SK-N-MC (cell line): ENCODE measurements around the gene GPD1L.

Source experiments
- DNase-seq: peaks from one replicate; pipeline ENCODE4 v3.0.0-alpha.2; 2011; ENCODE audit warnings: low read depth, low spot score
- H3K27ac ChIP-seq: fragments of 200-600 bp; sonication (generic); 2 replicates; pipeline ENCODE4 v1.5.1; 2016; ENCODE audit warnings: mixed run types
- H3K36me3 ChIP-seq: fragments of 200-600 bp; sonication (generic); 2 replicates; pipeline ENCODE4 v1.6.1; 2017; ENCODE audit warnings: antibody characterized with exemption, low read length, mixed read lengths; ENCODE audit not compliant: insufficient read depth
- H3K4me3 ChIP-seq: fragments of 200-600 bp; sonication (generic); 2 replicates; pipeline ENCODE4 v1.5.1; 2016
- H3K9ac ChIP-seq: fragments of 200-600 bp; sonication (generic); 2 replicates; pipeline ENCODE4 v1.8.0; 2017; ENCODE audit warnings: mixed run types, mixed read lengths; ENCODE audit not compliant: insufficient read length
- H3K9me3 ChIP-seq: fragments of 200-600 bp; sonication (generic); 2 replicates; pipeline ENCODE4 v1.6.1; 2017; ENCODE audit warnings: low read depth, mild to moderate bottlenecking, antibody characterized with exemption, low read length, moderate library complexity, mixed read lengths
- EZH2 ChIP-seq: fragments of 200-600 bp; sonication (generic); IDR thresholded peaks from one replicate; pipeline ENCODE4 v1.6.1; 2017; ENCODE audit warnings: antibody characterized with exemption
- FOXP2 ChIP-seq: optimal IDR thresholded peaks from 2 replicates; pipeline ENCODE3; 2011; ENCODE audit warnings: mild to moderate bottlenecking, moderate library complexity; ENCODE audit not compliant: insufficient read depth; ENCODE audit errors: extremely low read length, control extremely low read depth
- POLR2AphosphoS5 ChIP-seq: IDR thresholded peaks from 2 replicates; pipeline ENCODE4 v1.6.1; 2012; ENCODE audit warnings: mild to moderate bottlenecking, low read depth, low read length, borderline replicate concordance

GPD1L gene

GRCh38 chr3:32078864-32079263 lies 27.6 kb upstream of the GPD1L start:
- Histone ChIP-seq H3K9me3 (no peaks in the 10 kb centered on the region), H3K27ac (no peak overlapping the region), H3K36me3 (no peaks in the 10 kb centered on the region), H3K4me3 (no peak overlapping the region), H3K9ac (no peak overlapping the region)
- TF ChIP-seq POLR2AphosphoS5: no peak
- TF ChIP-seq EZH2: no peak
- no peak for TF ChIP-seq FOXP2
- DNase-seq: no peak

- H3K36me3 ChIP-seq: no peaks in the 10 kb centered on the region
- DNase-seq: no peak
- TF ChIP-seq POLR2AphosphoS5 (no peak), FOXP2 (no peak), EZH2 (no peak)
- H3K27ac ChIP-seq: no peak overlapping the region
- H3K4me3 ChIP-seq: no peak overlapping the region
- H3K9ac ChIP-seq: no peak overlapping the region
- H3K9me3 ChIP-seq: no peaks in the 10 kb centered on the region
Observed at GRCh38 chr3:32082721-32083120, 23.7 kb upstream of the GPD1L start.

DNA sequence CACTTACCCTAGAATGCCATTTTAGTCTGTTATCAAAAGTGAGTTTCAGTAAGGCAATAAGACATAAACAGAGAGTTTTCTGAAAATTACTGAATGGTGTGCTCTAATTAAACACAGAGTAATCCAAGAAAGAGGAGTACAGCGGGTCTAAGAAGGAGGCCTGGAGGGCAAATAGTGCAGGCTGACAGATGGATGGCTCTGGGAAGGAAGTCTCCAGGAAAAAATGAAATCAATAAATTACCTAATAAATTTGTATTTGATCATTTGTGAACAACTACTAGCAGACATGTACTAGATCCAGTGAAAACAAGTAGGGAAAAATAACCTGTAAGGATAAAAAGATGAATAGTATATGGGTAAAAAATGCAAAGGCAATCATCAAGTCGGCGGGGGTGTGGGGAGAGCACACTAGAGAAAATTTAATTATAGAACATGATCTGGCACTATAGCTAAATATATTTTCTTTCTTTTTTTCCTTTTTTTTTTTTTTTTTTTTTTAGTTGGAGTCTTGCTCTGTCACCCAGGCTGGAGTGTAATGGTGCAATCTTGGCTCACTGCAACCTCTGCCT lies 22.6 kb upstream of the GPD1L start:
- H3K9ac ChIP-seq: no peak overlapping the region
- H3K4me3 ChIP-seq: no peak overlapping the region
- H3K36me3 ChIP-seq: no peaks in the 10 kb centered on the region
- H3K27ac ChIP-seq: no peak overlapping the region
- DNase-seq: no peak
- no peaks in the 10 kb centered on the region for H3K9me3 ChIP-seq
- no peak for TF ChIP-seq EZH2
- no peak for TF ChIP-seq FOXP2
- no peak for TF ChIP-seq POLR2AphosphoS5

DNA sequence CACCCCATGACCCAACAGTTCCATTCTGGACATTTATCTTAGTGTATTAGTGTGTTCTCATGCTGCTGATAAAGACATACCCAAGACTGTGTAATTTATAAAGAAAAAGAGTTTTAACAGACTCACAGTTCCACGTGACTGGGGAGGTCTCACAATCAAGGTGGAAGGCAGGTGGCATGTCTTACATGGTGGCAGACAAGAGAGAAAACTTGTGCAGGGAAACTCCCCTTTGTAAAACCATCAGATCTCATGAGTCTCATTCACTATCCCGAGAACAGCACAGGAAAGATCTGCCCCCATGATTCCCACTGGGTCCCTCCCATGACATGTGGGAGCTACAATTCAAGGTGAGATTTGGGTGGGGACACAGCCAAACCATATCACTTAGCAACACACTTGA lies 21.6 kb upstream of the GPD1L start:
- Histone ChIP-seq H3K9ac (no peak overlapping the region), H3K36me3 (no peaks in the 10 kb centered on the region), H3K9me3 (no peaks in the 10 kb centered on the region), H3K27ac (no peak overlapping the region), H3K4me3 (no peak overlapping the region)
- TF ChIP-seq EZH2 (no peak), FOXP2 (no peak), POLR2AphosphoS5 (no peak)
- DNase-seq: no peak

- Histone ChIP-seq H3K9ac (no peak overlapping the region), H3K4me3 (no peak overlapping the region), H3K27ac (no peak overlapping the region), H3K36me3 (no peaks in the 10 kb centered on the region), H3K9me3 (no peaks in the 10 kb centered on the region)
- TF ChIP-seq POLR2AphosphoS5: no peak
- no peak for TF ChIP-seq FOXP2
- no peak for TF ChIP-seq EZH2
- DNase-seq: no peak
Observed at GRCh38 chr3:32086464-32086863, 20.0 kb upstream of the GPD1L start.

GRCh38 chr3:32089476-32089875 lies 16.9 kb upstream of the GPD1L start:
- Histone ChIP-seq H3K36me3 (no peaks in the 10 kb centered on the region), H3K27ac (no peak overlapping the region), H3K9me3 (no peaks in the 10 kb centered on the region), H3K9ac (no peak overlapping the region), H3K4me3 (no peak overlapping the region)
- TF ChIP-seq EZH2 (no peak), POLR2AphosphoS5 (no peak), FOXP2 (no peak)
- DNase-seq: no peak

DNA sequence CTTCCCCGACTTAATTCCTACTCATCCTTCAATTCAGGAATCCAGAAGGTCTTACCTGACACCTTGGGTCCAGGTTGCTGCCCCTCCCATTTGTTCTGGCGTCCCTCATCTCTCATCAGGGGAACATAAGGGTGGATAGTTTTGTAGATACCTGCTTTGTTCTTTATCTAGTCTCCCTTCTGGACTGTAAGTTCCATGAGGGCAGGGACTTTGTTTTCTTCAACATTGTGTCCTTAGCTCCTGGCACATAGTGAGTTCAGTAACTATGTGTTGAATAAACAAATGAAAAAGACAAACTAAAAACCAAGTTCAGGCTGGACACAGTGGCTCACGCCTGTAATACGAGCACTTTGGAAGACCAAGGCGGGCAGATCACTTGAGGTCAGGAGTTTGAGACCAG lies 13.2 kb upstream of the GPD1L start:
- Histone ChIP-seq H3K9ac (no peak overlapping the region), H3K36me3 (no peaks in the 10 kb centered on the region), H3K9me3 (no peaks in the 10 kb centered on the region), H3K27ac (no peak overlapping the region), H3K4me3 (no peak overlapping the region)
- no peak for TF ChIP-seq POLR2AphosphoS5
- TF ChIP-seq FOXP2: no peak
- TF ChIP-seq EZH2: no peak
- DNase-seq: no peak

GRCh38 chr3:32095431-32095830 lies 11.0 kb upstream of the GPD1L start:
- Histone ChIP-seq H3K9me3 (no peaks in the 10 kb centered on the region), H3K27ac (no peak overlapping the region), H3K9ac (no peak overlapping the region), H3K36me3 (no peaks in the 10 kb centered on the region), H3K4me3 (no peak overlapping the region)
- TF ChIP-seq FOXP2: no peak
- no peak for TF ChIP-seq POLR2AphosphoS5
- no peak for TF ChIP-seq EZH2
- DNase-seq: no peak

- no peak for DNase-seq
- no peak for TF ChIP-seq POLR2AphosphoS5
- no peak for TF ChIP-seq EZH2
- TF ChIP-seq FOXP2: no peak
- Histone ChIP-seq H3K9me3 (no peaks in the 10 kb centered on the region), H3K4me3 (no peak overlapping the region), H3K27ac (no peak overlapping the region), H3K9ac (no peak overlapping the region), H3K36me3 (no peaks in the 10 kb centered on the region)
Observed at GRCh38 chr3:32097768-32098167, 8.7 kb upstream of the GPD1L start.
